K562 (cell line): ENCODE results near the gene POLR1B. TPM values are rescaled to one million over a fixed set of nuclear protein-coding genes. Genes with fewer than 3 reads are reported as not detected.

Experiments
- SREBF1 ChIP-seq: fragments of 150-350 bp; IDR thresholded peaks from 2 replicates; pipeline ENCODE4 v1.6.1; 2014; ENCODE audit warnings: antibody characterized with exemption, low read depth, low read length, borderline replicate concordance
- polyA plus RNA-seq, 8 experiments: library from polyadenylated mRNA; depleted of rRNA in 4 of 8; stranded (reverse) in 5 of 8; unstranded in 3 of 8; fragments of >200 nt; fragmentation: Nextera tagmentation in 2 of 8; fragmentation: Illumina TruSeq in 1 of 8; extraction: Ambion mirVana in 2 of 8; extraction: Trizol in 1 of 8; gene quantifications; 2 replicates each; pipeline versions ENCODE4 v1.2.1 to v1.2.3, GENCODE V29; 2011 to 2014; ENCODE audit warnings: inconsistent platforms in 1 of 8, missing spikeins in 1 of 8
- small RNA-seq: library from RNA; depleted of rRNA; stranded (forward); fragments of <200 nt; gene quantifications from one replicate; pipeline ENCODE3, GENCODE V24; 2014
- total RNA-seq, 7 experiments: library from RNA; depleted of rRNA in 6 of 7; stranded (reverse); fragments of >200 nt in 6 of 7; fragmentation: Illumina TruSeq in 2 of 7; extraction: Trizol in 2 of 7; gene quantifications; 2 replicates each; pipeline versions ENCODE4 v1.2.1 to v1.2.3, GENCODE V29; 2011 to 2021; ENCODE audit warnings: low replicate concordance in 1 of 7

Gene POLR1B
- total and polyA plus RNA-seq, 9 of the 15 experiments (the other 6 are each of a cell fraction or from before 2014, with no cell fraction given), result 19.8 to 55.1 (median 40.2) TPM

DNA sequence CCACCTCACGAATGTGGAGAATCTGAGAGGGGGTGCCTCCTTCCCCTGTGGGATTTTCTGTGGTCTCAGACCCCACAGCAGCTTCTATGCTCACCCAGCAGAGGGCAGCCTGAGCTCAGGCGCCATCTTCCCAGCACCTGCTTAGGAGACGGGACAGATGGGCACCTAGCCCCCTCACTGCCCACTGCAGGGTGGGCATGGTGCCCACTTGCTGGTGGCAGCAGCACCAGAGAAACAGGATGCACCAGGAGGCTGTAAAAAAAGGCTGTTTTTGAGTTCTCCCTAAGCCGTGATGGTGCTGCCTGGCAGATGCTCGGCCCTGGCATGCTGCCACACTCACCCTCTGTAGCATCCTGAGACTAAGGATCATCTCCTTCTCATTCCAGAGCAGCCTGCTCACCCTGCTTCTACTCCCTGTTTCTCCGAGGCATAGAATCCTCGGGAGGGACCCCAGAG lies 84.4 kb downstream of the POLR1B start (continued):
- TF ChIP-seq SREBF1, result no peak
- TF ChIP-seq, all 486 proteins: peak for 41

Small RNA genes within 50 kb of the gene (small RNA-seq; reads per million reads assigned to genes)
- gene RF00019, result not detected

Other genes starting within 250 kb of the POLR1B start
- gene RGPD8, start 108.8 kb upstream of the POLR1B start, total RNA-seq (2014; rRNA removed), result 0.14 TPM in 1 of 2 replicates, not detected in the other
- gene RGPD8, start 108.8 kb upstream of the POLR1B start, total RNA-seq (2014; rRNA removed; fragmentation: Illumina TruSeq; extraction: Trizol), result 0.15 and 0.26 TPM in 2 replicates
- 0.11 and 0.38 TPM in 2 replicates for gene RGPD8, start 108.8 kb upstream of the POLR1B start, total RNA-seq (2015; rRNA removed; fragmentation: Illumina TruSeq; extraction: Trizol)
- 0.45 and 0.47 TPM in 2 replicates for gene RGPD8, start 108.8 kb upstream of the POLR1B start, total RNA-seq (2021)
- gene RGPD8, start 108.8 kb upstream of the POLR1B start, polyA plus RNA-seq (2011; rRNA removed), result 0.11 and 0.17 TPM in 2 replicates
- gene RGPD8, start 108.8 kb upstream of the POLR1B start, polyA plus RNA-seq (2014; fragmentation: Illumina TruSeq; extraction: Trizol), result 0.04 and 0.07 TPM in 2 replicates
- gene RGPD8, start 108.8 kb upstream of the POLR1B start, polyA plus RNA-seq (2014; fragmentation: Nextera tagmentation; extraction: Ambion mirVana), result under 1 TPM in 1 of 2 experiments, not detected in 1; 0.03 TPM
- gene RGPD8, start 108.8 kb upstream of the POLR1B start, polyA plus RNA-seq (2014; rRNA removed), result 0.07 and 0.08 TPM in 2 replicates
- gene TTL, start 60.3 kb upstream of the POLR1B start, total RNA-seq (2014; rRNA removed), result 20.7 and 26.4 TPM in 2 replicates
- 54.4 and 57.4 TPM in 2 replicates for gene TTL, start 60.3 kb upstream of the POLR1B start, total RNA-seq (2014; rRNA removed; fragmentation: Illumina TruSeq; extraction: Trizol)
- gene TTL, start 60.3 kb upstream of the POLR1B start, total RNA-seq (2015; rRNA removed; fragmentation: Illumina TruSeq; extraction: Trizol), result 38.8 and 41.6 TPM in 2 replicates
- gene TTL, start 60.3 kb upstream of the POLR1B start, total RNA-seq (2021), result 51.4 and 53.5 TPM in 2 replicates
- gene TTL, start 60.3 kb upstream of the POLR1B start, polyA plus RNA-seq (2011; rRNA removed), result 26.5 and 34.9 TPM in 2 replicates
- gene TTL, start 60.3 kb upstream of the POLR1B start, polyA plus RNA-seq (2014; fragmentation: Illumina TruSeq; extraction: Trizol), result 37.9 and 41.8 TPM in 2 replicates
- gene TTL, start 60.3 kb upstream of the POLR1B start, polyA plus RNA-seq (2014; fragmentation: Nextera tagmentation; extraction: Ambion mirVana), result 10 to 100 TPM in 1 of 2 experiments, 1 to 10 TPM in 1; 9.4 to 11.2 TPM
- 23.3 and 28.6 TPM in 2 replicates for gene TTL, start 60.3 kb upstream of the POLR1B start, polyA plus RNA-seq (2014; rRNA removed)
- gene CHCHD5, start 42.1 kb downstream of the POLR1B start, total RNA-seq (2014; rRNA removed), result 33.4 and 61.2 TPM in 2 replicates
- 5.7 and 7.4 TPM in 2 replicates for gene CHCHD5, start 42.1 kb downstream of the POLR1B start, total RNA-seq (2014; rRNA removed; fragmentation: Illumina TruSeq; extraction: Trizol)
- 25.8 and 29.4 TPM in 2 replicates for gene CHCHD5, start 42.1 kb downstream of the POLR1B start, total RNA-seq (2015; rRNA removed; fragmentation: Illumina TruSeq; extraction: Trizol)
- gene CHCHD5, start 42.1 kb downstream of the POLR1B start, total RNA-seq (2021), result 42.9 and 55.3 TPM in 2 replicates
- 16.4 and 21.9 TPM in 2 replicates for gene CHCHD5, start 42.1 kb downstream of the POLR1B start, polyA plus RNA-seq (2011; rRNA removed)
- gene CHCHD5, start 42.1 kb downstream of the POLR1B start, polyA plus RNA-seq (2014; fragmentation: Illumina TruSeq; extraction: Trizol), result 21.0 and 45.8 TPM in 2 replicates
- gene CHCHD5, start 42.1 kb downstream of the POLR1B start, polyA plus RNA-seq (2014; fragmentation: Nextera tagmentation; extraction: Ambion mirVana), result 10 to 100 TPM; 56.0 to 79.3 TPM
- gene CHCHD5, start 42.1 kb downstream of the POLR1B start, polyA plus RNA-seq (2014; rRNA removed), result 42.4 and 61.3 TPM in 2 replicates
- gene SLC20A1, start 103.5 kb downstream of the POLR1B start, total RNA-seq (2014; rRNA removed), result 64.7 and 66.0 TPM in 2 replicates
- gene SLC20A1, start 103.5 kb downstream of the POLR1B start, total RNA-seq (2014; rRNA removed; fragmentation: Illumina TruSeq; extraction: Trizol), result 95.1 and 111 TPM in 2 replicates
- gene SLC20A1, start 103.5 kb downstream of the POLR1B start, total RNA-seq (2015; rRNA removed; fragmentation: Illumina TruSeq; extraction: Trizol), result 66.8 and 68.9 TPM in 2 replicates
- gene SLC20A1, start 103.5 kb downstream of the POLR1B start, total RNA-seq (2021), result 123 and 136 TPM in 2 replicates
- 101 and 150 TPM in 2 replicates for gene SLC20A1, start 103.5 kb downstream of the POLR1B start, polyA plus RNA-seq (2011; rRNA removed)
- 85.8 and 87.8 TPM in 2 replicates for gene SLC20A1, start 103.5 kb downstream of the POLR1B start, polyA plus RNA-seq (2014; fragmentation: Illumina TruSeq; extraction: Trizol)
- 10 to 100 TPM; 53.8 to 56.1 TPM for gene SLC20A1, start 103.5 kb downstream of the POLR1B start, polyA plus RNA-seq (2014; fragmentation: Nextera tagmentation; extraction: Ambion mirVana)
- 74.7 and 77.3 TPM in 2 replicates for gene SLC20A1, start 103.5 kb downstream of the POLR1B start, polyA plus RNA-seq (2014; rRNA removed)
- 0.94 and 1.0 TPM in 2 replicates for gene NT5DC4, start 178.6 kb downstream of the POLR1B start, total RNA-seq (2014; rRNA removed)
- gene NT5DC4, start 178.6 kb downstream of the POLR1B start, total RNA-seq (2014; rRNA removed; fragmentation: Illumina TruSeq; extraction: Trizol), result 0.44 and 2.3 TPM in 2 replicates
- gene NT5DC4, start 178.6 kb downstream of the POLR1B start, total RNA-seq (2015; rRNA removed; fragmentation: Illumina TruSeq; extraction: Trizol), result 0.45 and 0.65 TPM in 2 replicates
- gene NT5DC4, start 178.6 kb downstream of the POLR1B start, total RNA-seq (2021), result 4.7 and 6.8 TPM in 2 replicates
- 3.4 and 6.9 TPM in 2 replicates for gene NT5DC4, start 178.6 kb downstream of the POLR1B start, polyA plus RNA-seq (2011; rRNA removed)
- gene NT5DC4, start 178.6 kb downstream of the POLR1B start, polyA plus RNA-seq (2014; fragmentation: Illumina TruSeq; extraction: Trizol), result 0.56 and 1.8 TPM in 2 replicates
- gene NT5DC4, start 178.6 kb downstream of the POLR1B start, polyA plus RNA-seq (2014; fragmentation: Nextera tagmentation; extraction: Ambion mirVana), result 1 to 10 TPM; 2.5 to 2.8 TPM
- 1.6 and 5.0 TPM in 2 replicates for gene NT5DC4, start 178.6 kb downstream of the POLR1B start, polyA plus RNA-seq (2014; rRNA removed)
- gene CKAP2L, start 222.1 kb downstream of the POLR1B start, total RNA-seq (2014; rRNA removed), result 10.4 and 12.3 TPM in 2 replicates
- gene CKAP2L, start 222.1 kb downstream of the POLR1B start, total RNA-seq (2014; rRNA removed; fragmentation: Illumina TruSeq; extraction: Trizol), result 14.2 and 16.9 TPM in 2 replicates
- gene CKAP2L, start 222.1 kb downstream of the POLR1B start, total RNA-seq (2015; rRNA removed; fragmentation: Illumina TruSeq; extraction: Trizol), result 11.5 and 12.1 TPM in 2 replicates
- 17.6 and 18.6 TPM in 2 replicates for gene CKAP2L, start 222.1 kb downstream of the POLR1B start, total RNA-seq (2021)
- 15.8 and 18.5 TPM in 2 replicates for gene CKAP2L, start 222.1 kb downstream of the POLR1B start, polyA plus RNA-seq (2011; rRNA removed)
- gene CKAP2L, start 222.1 kb downstream of the POLR1B start, polyA plus RNA-seq (2014; fragmentation: Illumina TruSeq; extraction: Trizol), result 20.3 and 21.9 TPM in 2 replicates
- 10 to 100 TPM; 14.1 to 14.9 TPM for gene CKAP2L, start 222.1 kb downstream of the POLR1B start, polyA plus RNA-seq (2014; fragmentation: Nextera tagmentation; extraction: Ambion mirVana)
- 10.9 and 13.2 TPM in 2 replicates for gene CKAP2L, start 222.1 kb downstream of the POLR1B start, polyA plus RNA-seq (2014; rRNA removed)
- 0.14 TPM in 1 of 2 replicates, not detected in the other for gene IL1A, start 242.0 kb downstream of the POLR1B start, total RNA-seq (2014; rRNA removed)
- 0.15 and 0.19 TPM in 2 replicates for gene IL1A, start 242.0 kb downstream of the POLR1B start, total RNA-seq (2014; rRNA removed; fragmentation: Illumina TruSeq; extraction: Trizol)
- 0.08 TPM in 1 of 2 replicates, not detected in the other for gene IL1A, start 242.0 kb downstream of the POLR1B start, total RNA-seq (2015; rRNA removed; fragmentation: Illumina TruSeq; extraction: Trizol)
- 0.09 TPM in 1 of 2 replicates, not detected in the other for gene IL1A, start 242.0 kb downstream of the POLR1B start, total RNA-seq (2021)
- 0.07 and 0.09 TPM in 2 replicates for gene IL1A, start 242.0 kb downstream of the POLR1B start, polyA plus RNA-seq (2011; rRNA removed)
- gene IL1A, start 242.0 kb downstream of the POLR1B start, polyA plus RNA-seq (2014; fragmentation: Illumina TruSeq; extraction: Trizol), result 0.08 and 0.15 TPM in 2 replicates
- gene IL1A, start 242.0 kb downstream of the POLR1B start, polyA plus RNA-seq (2014; fragmentation: Nextera tagmentation; extraction: Ambion mirVana), result under 1 TPM in 1 of 2 experiments, not detected in 1; 0.27 TPM
- gene IL1A, start 242.0 kb downstream of the POLR1B start, polyA plus RNA-seq (2014; rRNA removed), result 0.03 TPM in 1 of 2 replicates, not detected in the other